ENCODE results near the gene ZNF451.
A peak's percentile ranks its signal among the peaks of the same experiment; 100 is the strongest.

Gene ZNF451

GRCh38 chr6:57207872-57208271 lies 117.9 kb downstream of the ZNF451 start:
- DNase-seq (ENCODE audit: low spot score), result no peak

- no peak for DNase-seq (ENCODE audit: low spot score)
These were observed 119.0 kb downstream of the ZNF451 start for GRCh38 chr6:57209030-57209429.

- no peak for DNase-seq (ENCODE audit: low spot score)
These were observed 120.1 kb downstream of the ZNF451 start for GRCh38 chr6:57210060-57210459.

GRCh38 chr6:57215260-57215659 lies 125.3 kb downstream of the ZNF451 start:
- DNase-seq (ENCODE audit: low spot score), result no peak

GRCh38 chr6:57216235-57217101 lies 126.5 kb downstream of the ZNF451 start:
- DNase-seq (ENCODE audit: low spot score), result peak; percentile 15

- DNase-seq (ENCODE audit: low spot score), result no peak
These were observed 127.3 kb downstream of the ZNF451 start for GRCh38 chr6:57217270-57217669.

All from putamen (tissue), 1 donor.